IPS-18c (cell line): ENCODE results near the gene ASAP2.

Experiments used
- H3K4me3 ChIP-seq: 2 replicates; pipeline ENCODE4 v1.7.0; 2013; ENCODE audit warnings: low read depth, mild to moderate bottlenecking, low read length, moderate library complexity; ENCODE audit not compliant: insufficient read depth
- H3K9me3 ChIP-seq: one replicate; pipeline ENCODE4 v1.6.1; 2013; ENCODE audit warnings: mild to moderate bottlenecking, low read length, moderate library complexity; ENCODE audit not compliant: control insufficient read depth, insufficient read depth

The ASAP2 gene

DNA sequence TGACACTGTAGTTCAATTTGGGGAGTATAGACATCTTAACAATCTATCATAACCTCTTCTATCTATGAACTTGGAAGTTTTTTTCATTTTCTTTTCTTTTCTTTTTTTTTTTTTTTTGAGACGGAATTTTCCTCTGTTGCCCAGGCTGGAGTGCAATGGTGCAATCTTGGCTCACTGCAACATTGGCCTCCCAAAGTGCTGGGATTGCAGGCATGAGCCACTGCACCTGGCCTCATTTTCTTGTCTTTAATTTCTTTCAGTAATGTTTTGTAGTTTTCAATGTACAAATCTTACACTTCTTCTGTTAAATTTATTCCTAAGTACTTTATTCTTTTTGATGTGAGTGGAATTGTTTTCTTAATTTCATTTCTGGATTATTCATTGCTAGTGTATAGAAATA, 14.6 kb downstream of the ASAP2 start:
- H3K4me3 ChIP-seq = no peak overlapping the region
- peaks cover under 1% of the 10 kb centered on the region for H3K9me3 ChIP-seq

- peaks cover 2% of the 10 kb centered on the region for H3K9me3 ChIP-seq
- no peak overlapping the region for H3K4me3 ChIP-seq
Measured at GRCh38 chr2:9222239-9222892, 15.8 kb downstream of the ASAP2 start.

GRCh38 chr2:9222893-9223287, 16.3 kb downstream of the ASAP2 start:
- peaks cover 2% of the 10 kb centered on the region for H3K9me3 ChIP-seq
- H3K4me3 ChIP-seq = no peak overlapping the region

DNA sequence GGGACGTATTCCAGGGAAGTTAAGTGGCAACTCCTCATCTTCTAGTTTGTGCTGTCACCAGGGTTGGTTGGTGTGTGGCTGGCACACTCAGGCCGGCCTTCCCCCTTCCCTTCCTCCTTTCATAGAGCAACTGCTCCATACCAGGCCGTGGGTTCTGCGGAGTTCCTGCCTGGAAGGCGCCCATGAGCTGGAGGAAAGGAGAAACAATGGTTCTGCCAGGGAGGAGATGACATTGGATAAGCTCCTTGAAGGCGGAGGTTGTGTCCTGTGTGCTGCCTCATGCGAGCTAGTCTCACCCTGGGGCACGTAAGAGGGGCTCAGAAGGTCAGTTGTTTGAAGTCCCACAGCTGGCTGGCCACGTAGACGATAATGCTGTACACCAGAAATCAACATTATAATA, 19.2 kb downstream of the ASAP2 start:
- Histone ChIP-seq H3K4me3 (no peak overlapping the region), H3K9me3 (peaks cover 2% of the 10 kb centered on the region)

GRCh38 chr2:9226458-9227380, 20.1 kb downstream of the ASAP2 start:
- Histone ChIP-seq H3K9me3 (peaks cover 2% of the 10 kb centered on the region), H3K4me3 (no peak overlapping the region)

DNA sequence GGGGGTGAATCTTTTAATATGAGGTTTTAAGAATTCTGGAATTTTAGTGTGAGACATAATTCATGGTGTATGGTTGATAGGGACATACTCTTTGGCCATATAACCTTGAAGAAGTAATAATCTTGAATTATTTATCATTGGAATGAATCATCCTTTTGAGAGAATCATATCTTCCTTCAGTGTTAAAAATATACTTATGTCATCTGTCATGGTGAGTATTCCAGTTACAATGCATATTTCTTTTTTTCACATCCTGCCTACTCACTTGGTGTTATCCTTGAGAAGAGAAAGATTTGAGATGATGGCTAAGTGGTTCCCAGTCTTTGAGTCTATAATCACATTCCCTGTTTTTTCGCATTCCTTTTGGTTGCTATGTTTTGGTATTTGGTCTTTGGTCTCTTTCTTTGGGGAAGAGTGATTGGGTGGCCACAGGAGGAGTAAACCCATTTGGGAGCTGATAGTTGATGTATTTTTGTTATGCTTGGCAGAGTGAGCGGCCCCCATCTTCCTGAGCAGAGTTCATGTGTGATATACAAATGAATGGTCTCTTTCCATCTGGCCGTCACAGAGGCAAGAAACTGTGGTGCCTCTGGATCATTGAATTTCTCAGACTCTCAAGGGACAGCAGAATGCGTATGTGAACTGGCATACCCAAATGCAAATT, 21.6 kb downstream of the ASAP2 start:
- H3K9me3 ChIP-seq = peaks cover 2% of the 10 kb centered on the region
- no peak overlapping the region for H3K4me3 ChIP-seq

GRCh38 chr2:9228781-9229469, 22.3 kb downstream of the ASAP2 start:
- peaks cover 2% of the 10 kb centered on the region for H3K9me3 ChIP-seq
- H3K4me3 ChIP-seq = no peak overlapping the region

DNA sequence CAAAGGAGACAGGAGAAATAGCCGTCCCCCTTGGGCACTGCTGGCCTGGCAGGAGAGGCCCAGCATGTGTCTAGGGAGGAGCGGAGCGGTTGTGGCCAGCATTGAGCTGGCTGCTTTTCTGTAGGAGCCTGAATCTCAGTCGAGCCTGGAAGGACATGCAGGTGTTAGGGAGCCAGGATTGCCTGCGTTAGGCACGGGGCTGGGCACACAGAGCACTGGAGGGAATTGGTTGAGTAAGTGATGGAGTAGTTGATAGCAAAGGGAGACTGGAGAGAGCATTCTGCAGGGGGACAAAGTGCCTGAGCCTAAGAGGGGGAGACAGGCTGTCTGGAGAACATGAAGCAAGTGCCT, 22.8 kb downstream of the ASAP2 start:
- peaks cover 2% of the 10 kb centered on the region for H3K9me3 ChIP-seq
- H3K4me3 ChIP-seq = no peak overlapping the region

- peaks cover 2% of the 10 kb centered on the region for H3K9me3 ChIP-seq
- H3K4me3 ChIP-seq = no peak overlapping the region
Measured at GRCh38 chr2:9230051-9230802, 23.6 kb downstream of the ASAP2 start.

GRCh38 chr2:9230881-9231280, 24.3 kb downstream of the ASAP2 start:
- H3K4me3 ChIP-seq = no peak overlapping the region
- H3K9me3 ChIP-seq = peaks cover 2% of the 10 kb centered on the region

DNA sequence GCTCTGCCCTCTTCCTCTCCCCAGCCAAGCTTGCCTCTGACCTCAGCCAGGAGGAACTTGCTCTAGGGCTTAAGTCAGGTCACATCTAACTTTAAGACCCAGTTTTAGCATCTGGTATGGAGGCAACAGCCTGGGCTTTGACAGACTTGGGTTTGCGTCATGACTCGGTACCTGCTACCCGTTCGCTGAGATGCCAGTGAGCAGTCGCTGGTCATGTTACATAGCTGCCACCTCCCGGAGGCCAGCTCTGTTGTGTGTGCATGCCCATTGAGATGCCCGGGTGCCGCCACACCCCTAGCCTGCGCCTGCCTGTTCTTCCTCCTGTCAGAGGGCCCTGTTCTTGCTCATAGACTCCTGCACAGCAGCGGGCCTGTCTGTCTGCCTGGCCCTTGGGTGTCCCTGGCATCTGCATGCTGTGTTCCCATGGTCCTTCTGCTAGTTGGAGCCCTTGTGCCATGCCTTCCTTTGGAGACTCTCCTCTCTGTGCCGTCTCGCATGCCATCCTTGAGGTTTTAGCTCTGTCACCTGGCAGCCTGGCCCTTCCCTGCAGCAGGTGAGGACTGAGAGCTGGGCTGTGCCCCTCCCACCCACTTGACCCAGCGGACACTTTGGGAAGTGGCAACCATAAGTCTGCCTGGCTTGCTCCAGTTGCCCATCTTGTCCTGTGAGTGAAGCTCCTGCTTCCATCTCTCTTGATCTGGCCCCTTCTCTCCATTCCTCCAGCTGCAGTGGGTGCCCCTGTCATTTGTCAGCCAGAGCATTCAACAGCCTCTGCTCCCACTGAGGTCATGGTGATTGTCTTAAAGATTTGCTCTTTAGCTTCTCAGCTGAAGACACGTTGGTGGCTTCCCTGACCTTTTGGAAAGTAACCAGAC, 24.9 kb downstream of the ASAP2 start:
- no peaks in the 10 kb centered on the region for H3K9me3 ChIP-seq
- H3K4me3 ChIP-seq = no peak overlapping the region

- H3K9me3 ChIP-seq = no peaks in the 10 kb centered on the region
- H3K4me3 ChIP-seq = no peak overlapping the region
Measured at GRCh38 chr2:9232166-9232479, 25.5 kb downstream of the ASAP2 start.

DNA sequence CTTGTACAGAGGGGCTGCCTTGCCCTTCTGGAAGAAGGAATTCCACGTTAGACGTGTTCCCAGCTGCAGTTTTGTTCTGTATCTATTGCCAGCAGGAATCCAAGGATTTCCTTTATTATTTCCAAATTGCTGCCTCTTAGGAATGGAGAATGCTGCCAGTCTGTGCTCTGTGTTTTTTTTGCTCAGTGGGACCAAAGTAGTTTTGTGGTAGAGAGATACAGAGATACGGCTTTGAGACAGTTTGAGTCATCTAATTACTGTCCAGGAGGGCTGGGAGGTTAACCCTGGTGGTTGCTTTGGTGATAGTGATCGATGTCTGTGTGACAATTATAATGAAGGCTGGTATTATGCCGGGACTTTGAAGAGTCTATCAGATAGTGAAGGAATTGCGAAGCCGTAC, 26.3 kb downstream of the ASAP2 start:
- Histone ChIP-seq H3K4me3 (no peak overlapping the region), H3K9me3 (no peaks in the 10 kb centered on the region)

GRCh38 chr2:9234680-9235146, 28.1 kb downstream of the ASAP2 start:
- Histone ChIP-seq H3K4me3 (no peak overlapping the region), H3K9me3 (no peaks in the 10 kb centered on the region)

DNA sequence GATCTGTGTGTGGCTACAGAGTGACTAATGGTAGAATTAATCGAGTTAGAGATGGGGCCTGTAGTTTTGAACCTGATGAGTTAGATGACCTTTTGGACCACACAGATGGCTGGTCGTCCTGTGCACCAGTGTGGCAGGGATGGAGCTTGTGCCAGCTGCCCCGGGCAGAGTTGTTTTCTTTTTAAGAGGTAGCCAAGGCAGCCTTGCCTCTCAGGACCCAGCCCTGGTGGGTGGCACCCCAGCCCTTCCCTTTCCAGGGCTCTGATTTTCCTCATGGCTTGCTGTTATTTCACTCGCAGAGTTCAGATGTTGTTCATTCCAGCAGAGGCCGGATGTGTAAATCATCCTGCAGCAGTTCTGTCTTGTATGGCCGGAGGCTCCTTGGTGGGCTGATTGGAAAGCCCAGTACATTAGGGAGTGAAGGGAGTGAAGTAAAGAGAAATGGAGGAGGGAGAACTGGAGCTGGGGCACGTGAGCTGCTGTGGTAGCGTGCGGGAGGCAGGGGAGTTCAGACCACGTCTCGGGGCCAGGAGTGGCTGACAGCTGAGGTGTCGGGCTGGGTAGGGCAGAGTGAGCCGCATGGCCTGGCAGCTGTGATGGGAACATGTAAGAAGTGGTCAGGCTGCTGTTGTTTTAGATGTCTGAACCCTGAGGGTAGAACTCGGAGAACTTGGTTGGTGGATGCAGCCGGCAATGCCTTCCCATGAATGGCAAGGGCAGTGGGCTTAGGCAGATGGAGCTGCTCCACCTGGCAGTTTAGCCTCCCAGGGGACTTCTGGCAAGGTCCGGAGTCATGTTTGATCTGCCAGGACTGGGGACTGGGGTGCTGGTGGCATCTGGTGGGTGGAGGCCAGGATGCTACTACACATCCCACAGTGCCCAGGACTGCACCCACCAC, 28.8 kb downstream of the ASAP2 start:
- no peaks in the 10 kb centered on the region for H3K9me3 ChIP-seq
- no peak overlapping the region for H3K4me3 ChIP-seq
